Left kidney (tissue), 2 donors: ENCODE measurements around the gene OCEL1. TPM values are rescaled to one million over a fixed set of nuclear protein-coding genes. Genes with fewer than 3 reads are reported as not detected.

Experiments
- DNase-seq: peaks from one replicate; pipeline ENCODE4 v3.0.0-alpha.2; 2013
- polyA plus RNA-seq: library from polyadenylated mRNA; unstranded; fragments of 120-200 nt; gene quantifications from one replicate; pipeline ENCODE4 v1.2.1, GENCODE V29; 2013; ENCODE audit not compliant: insufficient read length

OCEL1 gene
- polyA plus RNA-seq, 1 donor, result 18.4 TPM

GRCh38 chr19:17209126-17210036, 16.6 kb upstream of the OCEL1 start:
- DNase-seq, result no peak

GRCh38 chr19:17210296-17210695, 15.7 kb upstream of the OCEL1 start:
- DNase-seq, result no peak

GRCh38 chr19:17211547-17212446, 14.2 kb upstream of the OCEL1 start:
- DNase-seq, result no peak

GRCh38 chr19:17213334-17213733, 12.7 kb upstream of the OCEL1 start:
- DNase-seq, result no peak

GRCh38 chr19:17214508-17215126, 11.4 kb upstream of the OCEL1 start:
- DNase-seq, result no peak

GRCh38 chr19:17215127-17215971, 10.7 kb upstream of the OCEL1 start, which contains the start of gene USE1:
Gene USE1 (plus strand): TSS chr19:17215357. CDS start chr19:17215406, 49 bp downstream.
- DNase-seq, result peak; percentile 93

- DNase-seq, result no peak
These were observed 9.9 kb upstream of the OCEL1 start for GRCh38 chr19:17216058-17216670.

- DNase-seq, result no peak
These were observed 6.7 kb upstream of the OCEL1 start for GRCh38 chr19:17219286-17219685.

GRCh38 chr19:17220207-17220758, 5.7 kb upstream of the OCEL1 start:
- no peak for DNase-seq

- DNase-seq, result no peak
These were observed 973 bp upstream of the OCEL1 start for GRCh38 chr19:17225053-17225452.

GRCh38 chr19:17227798-17228367, 1.9 kb downstream of the OCEL1 start:
- no peak for DNase-seq

- no peak for DNase-seq
These were observed 3.9 kb downstream of the OCEL1 start for GRCh38 chr19:17229890-17230289.

- DNase-seq, result no peak
These were observed 6.2 kb downstream of the OCEL1 start for GRCh38 chr19:17232258-17232657.

- DNase-seq, result no peak
These were observed 8.9 kb downstream of the OCEL1 start for GRCh38 chr19:17234911-17235299.

- DNase-seq, result no peak
These were observed 9.4 kb downstream of the OCEL1 start for GRCh38 chr19:17235300-17235970.

GRCh38 chr19:17235971-17236777, 10.1 kb downstream of the OCEL1 start:
- no peak for DNase-seq

GRCh38 chr19:17236811-17237543, 11.0 kb downstream of the OCEL1 start:
- DNase-seq, result no peak
